Kidney epithelial cell (primary cell): ENCODE results near the gene ATP5IF1. TPM values are rescaled to one million over a fixed set of nuclear protein-coding genes. Genes with fewer than 3 reads are reported as not detected.

Experiments
- DNase-seq: peaks from one replicate; pipeline ENCODE4 v3.0.0-alpha.2; 2010; ENCODE audit warnings: low read depth
- H3K27me3 ChIP-seq: 2 replicates; pipeline ENCODE4 v1.6.0; 2011; ENCODE audit warnings: low read length; ENCODE audit not compliant: control insufficient read depth, insufficient read depth
- H3K36me3 ChIP-seq: 2 replicates; pipeline ENCODE4 v1.5.1; 2011; ENCODE audit warnings: low read length; ENCODE audit not compliant: control insufficient read depth, insufficient read depth
- H3K4me3 ChIP-seq: 2 replicates; pipeline ENCODE4 v1.5.1; 2011; ENCODE audit warnings: low read depth, mild to moderate bottlenecking, control low read depth, low read length
- total RNA-seq: library from RNA; depleted of rRNA; stranded (reverse); fragments of >200 nt; gene quantifications from 2 replicates; pipeline ENCODE4 v1.2.3, GENCODE V29; 2015
- TF ChIP-seq, protein P1 (sequence below): IDR thresholded peaks from 2 replicates; pipeline ENCODE4 v1.5.1; 2011; ENCODE audit warnings: mild to moderate bottlenecking, moderate library complexity, low read length, control low read depth, inconsistent platforms; ENCODE audit not compliant: insufficient read depth, poor library complexity, severe bottlenecking

Gene ATP5IF1
- total RNA-seq, 1 donor from 2014 or later = 247 TPM

DNA sequence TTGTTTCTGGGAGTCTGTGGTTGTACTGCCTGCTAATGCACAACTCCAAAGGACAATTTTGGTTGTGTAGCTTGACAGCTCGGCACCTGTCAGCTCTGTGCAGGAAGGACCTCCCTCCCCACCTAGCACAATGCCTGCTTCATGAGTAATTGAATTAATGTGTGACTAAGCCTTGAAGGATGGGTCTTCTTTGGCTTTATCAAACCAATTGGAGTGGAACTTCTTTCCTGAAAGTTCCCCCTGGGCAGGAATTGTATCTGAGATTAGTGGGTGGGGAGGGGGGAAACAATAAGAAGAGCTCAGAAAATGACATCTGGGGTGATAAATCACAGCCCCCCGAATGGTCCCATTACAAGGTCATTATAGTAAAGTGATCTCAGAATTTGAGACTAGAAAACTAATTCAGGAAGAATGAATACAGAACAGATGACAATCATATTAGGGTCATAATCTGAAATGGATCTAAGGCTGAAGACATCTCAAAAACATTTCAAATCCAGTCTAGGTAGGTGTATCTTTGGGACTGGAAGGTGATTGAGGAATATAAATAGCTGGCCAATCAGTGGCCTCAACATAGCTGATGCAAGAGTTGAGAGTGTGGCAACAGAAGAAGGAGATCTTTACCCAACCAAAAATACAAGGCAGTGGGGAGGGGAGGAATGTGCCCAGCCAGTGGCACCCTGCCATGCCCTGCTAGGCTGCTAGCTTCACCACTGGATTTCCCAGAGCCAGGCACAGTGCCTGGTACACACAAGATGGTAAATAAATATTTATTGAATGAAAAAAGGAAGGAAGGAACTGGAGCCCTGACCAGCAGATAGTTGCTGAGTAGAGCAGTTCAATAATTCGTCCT, 13.3 kb downstream of the ATP5IF1 start:
- peak; percentile 73 for DNase-seq
- TF ChIP-seq, protein P1, sequence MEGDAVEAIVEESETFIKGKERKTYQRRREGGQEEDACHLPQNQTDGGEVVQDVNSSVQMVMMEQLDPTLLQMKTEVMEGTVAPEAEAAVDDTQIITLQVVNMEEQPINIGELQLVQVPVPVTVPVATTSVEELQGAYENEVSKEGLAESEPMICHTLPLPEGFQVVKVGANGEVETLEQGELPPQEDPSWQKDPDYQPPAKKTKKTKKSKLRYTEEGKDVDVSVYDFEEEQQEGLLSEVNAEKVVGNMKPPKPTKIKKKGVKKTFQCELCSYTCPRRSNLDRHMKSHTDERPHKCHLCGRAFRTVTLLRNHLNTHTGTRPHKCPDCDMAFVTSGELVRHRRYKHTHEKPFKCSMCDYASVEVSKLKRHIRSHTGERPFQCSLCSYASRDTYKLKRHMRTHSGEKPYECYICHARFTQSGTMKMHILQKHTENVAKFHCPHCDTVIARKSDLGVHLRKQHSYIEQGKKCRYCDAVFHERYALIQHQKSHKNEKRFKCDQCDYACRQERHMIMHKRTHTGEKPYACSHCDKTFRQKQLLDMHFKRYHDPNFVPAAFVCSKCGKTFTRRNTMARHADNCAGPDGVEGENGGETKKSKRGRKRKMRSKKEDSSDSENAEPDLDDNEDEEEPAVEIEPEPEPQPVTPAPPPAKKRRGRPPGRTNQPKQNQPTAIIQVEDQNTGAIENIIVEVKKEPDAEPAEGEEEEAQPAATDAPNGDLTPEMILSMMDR = no peak
- H3K36me3 ChIP-seq = no peaks in the 10 kb centered on the region
- H3K27me3 ChIP-seq = no peaks in the 10 kb centered on the region
- H3K4me3 ChIP-seq = no peak overlapping the region

- TF ChIP-seq, protein P1 = no peak
- no peak for DNase-seq
- no peaks in the 10 kb centered on the region for H3K36me3 ChIP-seq
- H3K4me3 ChIP-seq = no peak overlapping the region
- no peaks in the 10 kb centered on the region for H3K27me3 ChIP-seq
These were observed 14.0 kb downstream of the ATP5IF1 start for GRCh38 chr1:28249866-28250295.

DNA sequence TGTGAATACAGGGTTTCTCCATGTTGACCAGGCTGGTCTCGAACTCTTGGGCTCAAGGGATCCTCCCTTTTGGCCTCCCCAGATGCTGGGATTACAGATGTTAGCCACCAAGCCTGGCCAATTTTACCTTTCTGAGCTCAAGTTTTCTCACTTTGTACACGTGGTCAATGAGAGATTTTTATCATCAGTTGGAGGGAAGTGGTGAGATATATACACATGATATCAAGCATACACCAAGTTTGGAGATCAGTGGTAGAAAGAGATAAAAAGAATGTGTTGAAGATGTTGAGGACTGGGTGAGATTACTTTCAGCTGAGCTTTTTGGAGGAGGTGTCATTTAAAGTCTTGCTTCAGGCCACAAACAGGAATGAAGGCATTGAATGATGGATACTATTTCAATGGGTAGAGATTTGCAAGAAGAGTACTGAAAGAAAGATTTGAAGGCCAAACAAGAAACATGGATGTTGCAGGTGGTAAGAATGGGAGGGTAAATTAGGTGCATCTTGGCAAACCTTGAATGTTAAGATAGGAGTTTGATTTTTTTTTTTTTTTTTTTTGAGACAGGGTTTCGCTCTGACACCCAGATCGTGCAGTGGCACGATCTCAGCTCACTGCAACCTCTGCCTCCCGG, 20.4 kb downstream of the ATP5IF1 start:
- no peak for DNase-seq
- H3K36me3 ChIP-seq = no peaks in the 10 kb centered on the region
- TF ChIP-seq, protein P1 = no peak
- no peaks in the 10 kb centered on the region for H3K27me3 ChIP-seq
- no peak overlapping the region for H3K4me3 ChIP-seq

DNA sequence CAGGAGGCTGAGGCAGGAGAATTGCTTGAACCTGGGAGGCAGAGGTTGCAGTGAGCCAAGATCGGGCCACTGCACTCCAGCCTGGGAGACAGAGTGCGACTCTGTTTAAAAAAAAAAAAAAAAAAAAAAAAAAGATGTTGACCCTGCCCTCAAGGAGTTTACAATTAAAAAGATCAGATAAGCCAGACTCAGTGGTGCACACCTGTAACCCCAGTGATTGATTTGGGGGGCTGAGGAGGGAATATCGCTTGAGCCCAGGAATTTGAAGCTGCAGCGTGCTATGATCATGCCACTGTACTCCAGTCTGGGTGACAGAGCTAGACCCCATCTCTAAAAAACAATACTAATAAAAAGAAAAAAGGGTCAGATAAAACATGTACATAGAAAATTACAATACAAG, 21.8 kb downstream of the ATP5IF1 start:
- Histone ChIP-seq H3K4me3 (no peak overlapping the region), H3K36me3 (no peaks in the 10 kb centered on the region), H3K27me3 (no peaks in the 10 kb centered on the region)
- no peak for DNase-seq
- TF ChIP-seq, protein P1 = no peak

DNA sequence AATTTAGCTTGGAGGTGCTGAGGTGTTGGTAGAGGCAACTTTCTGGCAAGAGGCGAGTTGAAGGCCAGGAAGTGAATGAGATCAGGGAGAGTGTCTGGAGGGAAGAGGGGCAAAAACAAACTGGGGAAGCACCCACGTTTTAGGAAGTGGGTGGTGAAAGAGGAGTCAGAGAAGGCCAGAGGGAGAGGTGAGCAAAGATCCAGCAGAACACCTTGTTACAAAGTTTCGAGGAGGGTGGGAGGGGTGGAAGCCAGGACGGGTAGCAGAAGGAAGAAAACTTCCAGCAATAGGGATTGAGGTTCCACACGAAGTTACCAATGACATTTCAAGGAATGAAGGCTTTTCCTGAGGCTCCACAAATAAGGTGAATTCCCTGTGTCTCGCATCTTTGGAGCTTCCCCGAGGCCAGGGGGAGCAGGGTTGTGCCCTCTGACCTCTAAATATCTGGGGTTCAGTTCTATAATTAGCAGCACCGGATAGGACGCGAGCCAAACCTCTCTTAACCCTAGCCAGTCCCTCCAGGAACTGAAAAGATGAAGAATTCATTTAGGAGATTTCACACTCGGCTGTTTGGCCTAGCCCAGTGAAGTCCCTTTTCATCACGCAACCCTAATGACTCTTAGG, 22.8 kb downstream of the ATP5IF1 start:
- Histone ChIP-seq H3K27me3 (no peaks in the 10 kb centered on the region), H3K4me3 (no peak overlapping the region), H3K36me3 (no peaks in the 10 kb centered on the region)
- DNase-seq = no peak
- TF ChIP-seq, protein P1 = no peak
